ENCODE results near the gene ERI3. TPM values are rescaled to one million over a fixed set of nuclear protein-coding genes. Genes with fewer than 3 reads are reported as not detected.

The ERI3 gene
- total RNA-seq, 1 donor from 2014 or later: 70.7 TPM

GRCh38 chr1:44328671-44329416 lies 26.2 kb downstream of the ERI3 start:
- Mint-ChIP-seq H3K27me3 (ENCODE audit: low read depth) (no peaks in the 10 kb centered on the region), H3K36me3 (peaks cover 15% of the 10 kb centered on the region), H3K27ac (peak overlapping the region; percentile 67), H3K4me1 (peaks cover 56% of the 10 kb centered on the region), H3K4me3 (no peak overlapping the region), H3K9me3 (no peaks in the 10 kb centered on the region)
- no peak for TF ChIP-seq CTCF (IDR thresholded peaks at IDR 0.05; ENCODE audit: unreplicated experiment)
- DNase-seq (ENCODE audit: low spot score in 2 of 2, unreplicated experiment in 2 of 2): no peak

GRCh38 chr1:44327679-44328491 lies 27.2 kb downstream of the ERI3 start:
- Mint-ChIP-seq H3K27ac (peak overlapping the region; percentile 89), H3K36me3 (peaks cover 20% of the 10 kb centered on the region), H3K27me3 (ENCODE audit: low read depth) (no peaks in the 10 kb centered on the region), H3K4me3 (no peak overlapping the region), H3K9me3 (no peaks in the 10 kb centered on the region), H3K4me1 (peaks cover 60% of the 10 kb centered on the region)
- TF ChIP-seq CTCF (IDR thresholded peaks at IDR 0.05; ENCODE audit: unreplicated experiment): no peak
- peak; percentile 69 to 79 for DNase-seq (ENCODE audit: low spot score in 2 of 2, unreplicated experiment in 2 of 2)

- peak overlapping the region; percentile 89 for H3K27ac Mint-ChIP-seq
- TF ChIP-seq CTCF (IDR thresholded peaks at IDR 0.05; ENCODE audit: unreplicated experiment): no peak
- no peak for DNase-seq (ENCODE audit: low spot score in 2 of 2, unreplicated experiment in 2 of 2)
- H3K4me3 Mint-ChIP-seq: no peak overlapping the region
- H3K4me1 Mint-ChIP-seq: peaks cover 60% of the 10 kb centered on the region
- H3K36me3 Mint-ChIP-seq: peaks cover 18% of the 10 kb centered on the region
- no peaks in the 10 kb centered on the region for H3K9me3 Mint-ChIP-seq
- H3K27me3 Mint-ChIP-seq (ENCODE audit: low read depth): no peaks in the 10 kb centered on the region
Observed at GRCh38 chr1:44326821-44327465, 28.1 kb downstream of the ERI3 start.

GRCh38 chr1:44326024-44326701 lies 28.9 kb downstream of the ERI3 start:
- Mint-ChIP-seq H3K4me3 (no peak overlapping the region), H3K4me1 (peaks cover 56% of the 10 kb centered on the region), H3K27me3 (ENCODE audit: low read depth) (no peaks in the 10 kb centered on the region), H3K27ac (peak overlapping the region; percentile 87), H3K36me3 (peaks cover 18% of the 10 kb centered on the region), H3K9me3 (no peaks in the 10 kb centered on the region)
- no peak for DNase-seq (ENCODE audit: low spot score in 2 of 2, unreplicated experiment in 2 of 2)
- TF ChIP-seq CTCF (IDR thresholded peaks at IDR 0.05; ENCODE audit: unreplicated experiment): no peak

GRCh38 chr1:44323947-44324346 lies 31.1 kb downstream of the ERI3 start:
- Mint-ChIP-seq H3K36me3 (peaks cover 25% of the 10 kb centered on the region), H3K27ac (no peak overlapping the region), H3K27me3 (ENCODE audit: low read depth) (no peaks in the 10 kb centered on the region), H3K9me3 (no peaks in the 10 kb centered on the region), H3K4me1 (peaks cover 44% of the 10 kb centered on the region), H3K4me3 (no peak overlapping the region)
- no peak for TF ChIP-seq CTCF (IDR thresholded peaks at IDR 0.05; ENCODE audit: unreplicated experiment)
- no peak for DNase-seq (ENCODE audit: low spot score in 2 of 2, unreplicated experiment in 2 of 2)

Data from mesothelial cell of epicardium (in vitro differentiated cells).